HepG2 (cell line): ENCODE measurements around the gene NDOR1. TPM values are rescaled to one million over a fixed set of nuclear protein-coding genes. Genes with fewer than 3 reads are reported as not detected.

Experiments used
- ATF5 ChIP-seq: sonication (generic); formaldehyde crosslinking; IDR thresholded peaks from 2 replicates; pipeline ENCODE4 v1.4.0; 2020; ENCODE audit warnings: mild to moderate bottlenecking, low read depth, missing genetic modification reagents
- ELF3 ChIP-seq: IDR thresholded peaks from 2 replicates; pipeline ENCODE4 v1.6.1; 2016; ENCODE audit warnings: missing genetic modification reagents, missing compliant biosample characterization
- ELK4 ChIP-seq: sonication (generic); formaldehyde crosslinking; IDR thresholded peaks from 2 replicates; pipeline ENCODE4 v1.9.0; 2021; ENCODE audit warnings: missing genetic modification reagents, borderline replicate concordance
- IRX3 ChIP-seq: sonication (generic); formaldehyde crosslinking; IDR thresholded peaks from 2 replicates; pipeline ENCODE4 v1.8.1; 2023; ENCODE audit warnings: mild to moderate bottlenecking, low read depth, missing genetic modification reagents, borderline replicate concordance
- JDP2 ChIP-seq: sonication (generic); formaldehyde crosslinking; IDR thresholded peaks from 2 replicates; pipeline ENCODE4 v1.8.1; 2022; ENCODE audit warnings: missing genetic modification reagents, borderline replicate concordance
- KDM4B ChIP-seq: sonication (generic); formaldehyde crosslinking; IDR thresholded peaks from 2 replicates; pipeline ENCODE4 v1.4.0; 2020; ENCODE audit warnings: missing genetic modification reagents
- MED13 ChIP-seq: sonication (generic); formaldehyde crosslinking; IDR thresholded peaks from 2 replicates; pipeline ENCODE4 v1.5.0; 2020; ENCODE audit warnings: missing genetic modification reagents
- MED8 ChIP-seq: sonication (generic); formaldehyde crosslinking; IDR thresholded peaks from 2 replicates; pipeline ENCODE4 v1.8.1; 2023; ENCODE audit warnings: mild to moderate bottlenecking, missing genetic modification reagents; ENCODE audit not compliant: insufficient replicate concordance
- MIER3 ChIP-seq: IDR thresholded peaks from 2 replicates; pipeline ENCODE4 v1.6.1; 2016; ENCODE audit warnings: missing compliant biosample characterization, borderline replicate concordance
- MIXL1 ChIP-seq: IDR thresholded peaks from 2 replicates; pipeline ENCODE4 v1.6.1; 2016
- MTA1 ChIP-seq: sonication (generic); formaldehyde crosslinking; IDR thresholded peaks from 2 replicates; pipeline ENCODE4 v1.4.0; 2020; ENCODE audit warnings: missing genetic modification reagents, mild to moderate bottlenecking, borderline replicate concordance
- MXI1 ChIP-seq: IDR thresholded peaks from 3 replicates; pipeline ENCODE4 v1.6.1; 2012; ENCODE audit warnings: low read depth, low read length, inconsistent platforms, borderline replicate concordance
- REPIN1 ChIP-seq: sonication (generic); formaldehyde crosslinking; IDR thresholded peaks from 2 replicates; pipeline ENCODE4 v1.8.0; 2022; ENCODE audit warnings: missing genetic modification reagents, low read depth, mild to moderate bottlenecking, borderline replicate concordance
- SMYD3 ChIP-seq: sonication (generic); formaldehyde crosslinking; IDR thresholded peaks from 2 replicates; pipeline ENCODE4 v1.8.1; 2023; ENCODE audit warnings: mild to moderate bottlenecking, missing genetic modification reagents
- TBL1XR1 ChIP-seq: fragments of 150-350 bp; IDR thresholded peaks from 2 replicates; pipeline ENCODE4 v1.6.1; 2014; ENCODE audit warnings: borderline replicate concordance, low read length; ENCODE audit not compliant: partially characterized antibody
- THAP8 ChIP-seq: sonication (generic); formaldehyde crosslinking; IDR thresholded peaks from 2 replicates; pipeline ENCODE4 v1.5.1; 2020; ENCODE audit warnings: missing genetic modification reagents, mild to moderate bottlenecking, borderline replicate concordance
- ZFP62 ChIP-seq: sonication (generic); formaldehyde crosslinking; IDR thresholded peaks from 2 replicates; pipeline ENCODE4 v1.4.0; 2020; ENCODE audit warnings: missing genetic modification reagents
- ZNF337 ChIP-seq: sonication (generic); formaldehyde crosslinking; IDR thresholded peaks from 2 replicates; pipeline ENCODE4 v1.5.1; 2020; ENCODE audit warnings: missing genetic modification reagents, low read depth, mild to moderate bottlenecking, borderline replicate concordance
- ZNF567 ChIP-seq: sonication (generic); formaldehyde crosslinking; IDR thresholded peaks from 2 replicates; pipeline ENCODE4 v1.8.1; 2023; ENCODE audit warnings: mild to moderate bottlenecking, missing genetic modification reagents, borderline replicate concordance
- ZNF629 ChIP-seq: sonication (generic); formaldehyde crosslinking; conservative IDR thresholded peaks from 2 replicates; pipeline ENCODE4 v1.5.0; 2020; ENCODE audit warnings: missing genetic modification reagents
- ZNF644 ChIP-seq: IDR thresholded peaks from 2 replicates; pipeline ENCODE4 v1.6.1; 2016; ENCODE audit warnings: low read depth
- ZNF710 ChIP-seq: sonication (generic); formaldehyde crosslinking; IDR thresholded peaks from 2 replicates; pipeline ENCODE4 v1.5.0; 2020; ENCODE audit warnings: mild to moderate bottlenecking, missing genetic modification reagents, borderline replicate concordance
- ZNF841 ChIP-seq: sonication (generic); formaldehyde crosslinking; IDR thresholded peaks from 2 replicates; pipeline ENCODE4 v1.8.1; 2023; ENCODE audit warnings: missing genetic modification reagents, borderline replicate concordance
- polyA plus RNA-seq, 8 experiments: library from polyadenylated mRNA; depleted of rRNA in 3 of 8; stranded (reverse) in 7 of 8; unstranded in 1 of 8; fragments of >200 nt; fragmentation: Illumina TruSeq in 4 of 8; extraction: Trizol in 4 of 8; gene quantifications; 2 replicates each; pipeline versions ENCODE4 v1.2.1 to v1.2.3, GENCODE V29; 2011 to 2016; ENCODE audit warnings: low read depth in 4 of 8, missing spikeins in 1 of 8, mixed read lengths in 1 of 8; ENCODE audit not compliant: insufficient read depth in 1 of 8
- total RNA-seq, 5 experiments: library from RNA; depleted of rRNA; stranded (reverse); fragments of >200 nt; fragmentation: Illumina TruSeq; extraction: Trizol; gene quantifications; 2 replicates each; pipeline ENCODE4 v1.2.3, GENCODE V29; 2016; ENCODE audit warnings: low read depth in 1 of 5
- TF ChIP-seq, protein P1 (sequence below): sonication (generic); formaldehyde crosslinking; conservative IDR thresholded peaks from 2 replicates; pipeline ENCODE4 v1.8.1; 2023; ENCODE audit warnings: missing genetic modification reagents

NDOR1 gene
- total and polyA plus RNA-seq, 2 of the 13 experiments (the other 11 are each of a cell fraction or from before 2014, with no cell fraction given) = 3.6 to 8.7 TPM

GRCh38 chr9:137240841-137241489 lies 35.5 kb downstream of the NDOR1 start, which contains the start of gene TUBB4B (continued):
- TF ChIP-seq THAP8 = no peak; the same call in 1 of the 2 replicates
- TF ChIP-seq, protein P1, sequence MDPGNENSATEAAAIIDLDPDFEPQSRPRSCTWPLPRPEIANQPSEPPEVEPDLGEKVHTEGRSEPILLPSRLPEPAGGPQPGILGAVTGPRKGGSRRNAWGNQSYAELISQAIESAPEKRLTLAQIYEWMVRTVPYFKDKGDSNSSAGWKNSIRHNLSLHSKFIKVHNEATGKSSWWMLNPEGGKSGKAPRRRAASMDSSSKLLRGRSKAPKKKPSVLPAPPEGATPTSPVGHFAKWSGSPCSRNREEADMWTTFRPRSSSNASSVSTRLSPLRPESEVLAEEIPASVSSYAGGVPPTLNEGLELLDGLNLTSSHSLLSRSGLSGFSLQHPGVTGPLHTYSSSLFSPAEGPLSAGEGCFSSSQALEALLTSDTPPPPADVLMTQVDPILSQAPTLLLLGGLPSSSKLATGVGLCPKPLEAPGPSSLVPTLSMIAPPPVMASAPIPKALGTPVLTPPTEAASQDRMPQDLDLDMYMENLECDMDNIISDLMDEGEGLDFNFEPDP (CRISPR knock-in tag) = no peak
- TF ChIP-seq ELK4 (CRISPR knock-in tag) = no peak
- peak; percentile 60; the same call in 1 of the 2 replicates for TF ChIP-seq ELF3 (CRISPR knock-in tag)
- 0 out of 2 replicates have a peak, but pooled peaks have one; percentile 26 for TF ChIP-seq MIER3 (CRISPR knock-in tag)
- 0 out of 2 replicates have a peak, but pooled peaks have one; percentile 31 for TF ChIP-seq ZNF629 (CRISPR knock-in tag)
- TF ChIP-seq JDP2 (CRISPR knock-in tag) = peak; percentile 65
- TF ChIP-seq ZNF567 (CRISPR knock-in tag) = no peak
- no peak for TF ChIP-seq ZNF710 (CRISPR knock-in tag)
- peak; percentile 69 for TF ChIP-seq MED8 (CRISPR knock-in tag)
- peak; percentile 22; the same call in 1 of the 2 replicates for TF ChIP-seq ZNF841
- TF ChIP-seq IRX3 (CRISPR knock-in tag) = peak; percentile 88; the same call in 1 of the 2 replicates
- no peak for TF ChIP-seq TBL1XR1
- 0 out of 2 replicates have a peak, but pooled peaks have one; percentile 39 for TF ChIP-seq KDM4B (CRISPR knock-in tag)
- no peak for TF ChIP-seq ZNF644 (CRISPR knock-in tag)
- no peak for TF ChIP-seq ZNF337 (CRISPR knock-in tag)
- no peak for TF ChIP-seq MTA1 (CRISPR knock-in tag)
- TF ChIP-seq REPIN1 (CRISPR knock-in tag) = peak; percentile 54
- TF ChIP-seq SMYD3 = no peak
- 0 out of 2 replicates have a peak, but pooled peaks have one; percentile 52 for TF ChIP-seq MIXL1
- TF ChIP-seq MXI1 = peak; percentile 77
- TF ChIP-seq ATF5 (CRISPR knock-in tag) = no peak
- TF ChIP-seq ZFP62 = 0 out of 2 replicates have a peak, but pooled peaks have one; percentile 40
- peak; percentile 79; the same call in 1 of the 2 replicates for TF ChIP-seq MED13 (CRISPR knock-in tag)
